HG03097 (cell line): ENCODE data around the gene CACNG8.
"Not testable (repeated sequence)": the region's sequence is repeated elsewhere in the genome, so short reads cannot be mapped to it uniquely, and the experiment has no call there.

ENCODE experiments used
- ATAC-seq: cut with Tn5 transposase; IDR thresholded peaks from one replicate; pipeline ENCODE4 v1.9.1; 2021; ENCODE audit not compliant: unreplicated experiment, low FRiP score

CACNG8 gene

DNA sequence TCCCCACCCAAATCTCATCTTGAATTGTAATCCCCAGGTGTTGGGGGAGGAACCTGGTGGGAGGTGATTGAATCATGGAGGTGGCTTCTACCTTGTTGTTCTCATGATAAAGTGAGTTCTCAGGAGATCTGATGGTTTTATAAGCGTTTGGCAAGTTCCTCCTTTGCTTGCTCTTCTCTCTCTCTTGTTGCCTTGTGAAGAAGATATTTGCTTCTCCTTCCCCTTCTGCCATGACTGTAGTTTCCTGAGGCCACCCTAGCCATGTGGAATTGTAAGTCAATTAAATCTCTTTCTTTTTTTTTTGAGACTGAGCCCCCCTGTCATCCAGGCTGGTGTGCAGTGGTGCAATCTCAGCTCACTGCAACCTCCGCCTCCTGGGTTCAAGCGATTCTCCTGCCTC, 66.6 kb downstream of the CACNG8 start:
- ATAC-seq, result no peak

DNA sequence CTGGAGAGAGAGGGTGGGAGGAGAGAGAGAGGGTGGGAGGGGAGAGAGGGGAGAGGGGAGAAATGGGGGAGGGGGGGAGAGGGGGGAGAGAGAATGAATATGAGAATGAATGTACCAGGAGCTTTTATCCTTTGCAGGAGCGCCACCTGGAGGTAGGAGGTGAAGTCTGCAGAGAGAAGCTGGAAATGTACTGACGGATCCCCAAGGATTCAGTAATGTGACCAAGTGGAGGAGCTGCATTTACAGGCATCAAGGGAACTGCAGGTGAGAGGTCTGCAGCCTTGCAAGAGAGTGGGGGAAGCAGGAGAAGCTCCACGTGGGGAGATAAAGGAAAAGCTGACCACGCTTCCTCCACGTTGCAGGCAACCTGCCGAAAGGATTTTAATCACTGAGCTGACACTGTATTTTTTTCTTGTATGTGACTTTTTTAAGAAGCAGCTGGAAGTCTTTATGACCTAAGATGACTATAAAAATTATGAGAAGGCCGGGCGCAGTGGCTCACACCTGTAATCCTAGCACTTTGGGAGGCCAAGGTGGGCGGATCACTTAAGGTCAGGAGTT, 67.3 kb downstream of the CACNG8 start:
- ATAC-seq, result no peak

DNA sequence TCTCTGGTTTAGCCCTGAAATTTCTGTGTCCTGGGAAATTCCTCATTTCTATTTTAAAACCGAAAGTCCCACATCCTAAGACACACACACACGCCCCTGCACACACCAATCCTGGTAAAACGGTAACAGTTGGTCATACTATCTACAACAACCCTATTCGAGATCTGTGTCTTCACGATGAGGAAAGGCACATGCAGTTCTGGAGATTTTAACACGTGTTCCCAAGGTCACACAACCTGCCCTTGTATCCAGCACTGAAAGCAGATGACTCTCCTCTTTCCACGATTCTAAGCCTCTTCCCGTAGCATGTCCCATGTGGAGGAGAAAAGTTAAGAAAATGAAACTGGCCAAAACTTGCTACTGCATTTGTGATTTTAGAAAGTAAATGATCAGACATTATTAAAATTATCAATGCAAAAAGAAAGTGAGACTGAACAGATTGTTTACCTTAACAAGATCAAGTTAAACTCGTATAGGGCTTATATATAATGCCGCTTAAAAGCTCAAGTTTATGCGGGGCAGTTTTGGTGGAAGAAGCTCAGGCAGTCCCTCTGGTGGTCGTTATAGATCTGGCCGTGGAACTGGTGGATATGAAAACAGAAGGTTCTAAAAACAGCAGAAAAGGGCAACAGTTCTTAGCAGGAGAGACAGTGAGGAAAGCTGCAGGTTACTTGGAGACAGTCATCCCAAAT, 68.3 kb downstream of the CACNG8 start:
- ATAC-seq, result no peak

DNA sequence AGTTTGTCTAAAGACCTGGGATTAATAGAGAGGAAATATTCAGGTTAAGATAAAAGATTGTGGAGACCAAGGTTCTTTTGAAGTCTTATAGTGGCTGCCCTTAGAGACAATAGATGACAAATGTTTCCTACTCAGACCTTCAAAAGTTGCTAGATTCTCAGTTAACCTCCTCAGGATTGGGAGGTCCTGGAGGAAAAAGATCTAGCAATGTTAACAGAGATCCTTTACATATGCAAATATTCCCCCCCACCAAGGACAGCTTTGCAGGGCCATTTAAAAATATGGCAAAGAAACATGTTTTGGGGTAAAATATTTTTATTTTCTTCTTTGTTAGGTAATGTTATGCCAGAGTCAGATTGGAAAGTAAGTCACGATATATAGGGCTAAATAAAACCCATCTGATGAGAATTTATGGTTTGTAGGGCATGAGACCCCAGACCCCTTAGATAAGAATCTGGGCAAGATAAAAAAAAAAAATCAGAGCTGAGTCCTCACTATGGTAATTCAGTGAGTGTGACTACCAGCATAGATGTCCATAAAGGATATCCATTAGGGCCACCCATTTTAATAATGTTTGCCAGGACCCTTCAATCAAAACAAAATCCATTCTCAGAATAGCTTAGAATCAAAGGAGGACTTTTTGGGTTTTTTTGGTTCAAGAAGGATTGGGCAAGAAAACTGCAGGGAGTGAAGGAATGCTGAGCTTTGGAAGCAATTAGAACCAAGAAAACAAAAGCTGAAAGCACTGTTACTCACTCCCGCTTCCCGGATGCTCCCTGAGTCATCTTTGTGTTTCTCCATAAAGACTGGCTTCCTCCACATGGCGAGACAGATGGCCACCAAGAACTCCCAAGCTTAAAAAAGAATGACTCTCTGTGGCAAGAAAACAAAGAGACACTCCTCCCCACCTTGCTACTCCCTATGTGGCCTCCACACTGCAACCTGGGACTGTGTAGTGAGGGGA, 72.8 kb downstream of the CACNG8 start:
- ATAC-seq, result no peak

DNA sequence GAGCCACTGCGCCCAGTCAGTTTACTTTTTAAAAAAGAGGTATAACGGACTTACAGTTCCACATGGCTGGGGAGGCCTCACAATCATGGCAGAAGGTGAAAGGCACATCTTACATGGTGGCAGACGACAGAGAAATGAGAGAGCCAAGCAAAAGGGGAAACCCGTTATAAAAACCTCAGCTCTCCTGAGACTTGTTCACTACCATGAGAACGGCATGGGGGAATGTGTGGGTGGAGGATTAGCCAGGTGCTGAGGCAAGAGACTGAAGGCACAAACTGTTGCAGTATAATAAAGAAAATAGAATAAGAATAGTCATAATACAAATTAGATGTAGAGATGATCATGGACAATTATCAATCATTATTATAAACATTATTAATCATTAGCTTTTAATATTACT, 73.8 kb downstream of the CACNG8 start:
- ATAC-seq, result not testable (repeated sequence)
